Breast epithelium (tissue), 4 donors: Measurements from ENCODE around the gene LBP. TPM values are rescaled to one million over a fixed set of nuclear protein-coding genes. Genes with fewer than 3 reads are reported as not detected.
A peak's percentile ranks its signal among the peaks of the same experiment; 100 is the strongest.

ENCODE experiments used
- DNase-seq, 2 donors: peaks; one replicate each; pipeline ENCODE4 v3.0.0-alpha.2; 2019; ENCODE audit warnings: low spot score in 2 of 2
- H3K27ac ChIP-seq, 2 donors: fragments of 200-600 bp; sonication (generic) in 1 of 2; one replicate each; pipeline ENCODE4 v1.5.1; 2016 to 2019; ENCODE audit warnings: mild to moderate bottlenecking in 1 of 2
- H3K27me3 ChIP-seq, 2 donors: fragments of 200-600 bp; sonication (generic) in 1 of 2; one replicate each; pipeline versions ENCODE4 v1.5.1 to v1.6.0; 2017 to 2019; ENCODE audit warnings: control low read depth in 1 of 2, mild to moderate bottlenecking in 1 of 2
- H3K36me3 ChIP-seq: fragments of 200-600 bp; one replicate; pipeline ENCODE4 v1.5.1; 2019
- H3K4me1 ChIP-seq, 2 donors: fragments of 200-600 bp; sonication (generic); one replicate each; pipeline ENCODE4 v1.5.1; 2016 to 2019; ENCODE audit warnings: control low read depth in 1 of 2
- H3K4me3 ChIP-seq, 3 donors: fragments of 200-600 bp; sonication (generic); 1 replicate in 2 of 3; 2 replicates in 1 of 3; pipeline ENCODE4 v1.5.1; 2016 to 2019; ENCODE audit warnings: mild to moderate bottlenecking in 3 of 3, moderate library complexity in 2 of 3
- H3K9me3 ChIP-seq, 2 donors: fragments of 200-600 bp; sonication (generic) in 1 of 2; one replicate each; pipeline ENCODE4 v1.5.1; 2016 to 2019; ENCODE audit warnings: control low read depth in 1 of 2
- CTCF ChIP-seq, 3 donors: fragments of 450-650 bp; IDR thresholded peaks; one replicate each; pipeline ENCODE4 v1.5.1; 2016 to 2017; ENCODE audit warnings: antibody characterized with exemption in 3 of 3, mild to moderate bottlenecking in 3 of 3, moderate library complexity in 3 of 3
- POLR2A ChIP-seq: fragments of 450-650 bp; IDR thresholded peaks from one replicate; pipeline ENCODE4 v1.6.1; 2016; ENCODE audit warnings: antibody characterized with exemption, mild to moderate bottlenecking, moderate library complexity
- POLR2AphosphoS5 ChIP-seq, 3 donors: sonication (generic); formaldehyde crosslinking; IDR thresholded peaks; one replicate each; pipeline ENCODE4 v1.6.1; 2017; ENCODE audit warnings: antibody characterized with exemption in 3 of 3
- intact Hi-C: fragments of 100-400 bp; cut with DNase I; formaldehyde crosslinking; loops from one replicate; pipeline ENCODE4 v1.15.1; 2023; ENCODE audit warnings: low total_unique reads
- total RNA-seq, 3 donors: library from RNA; depleted of rRNA; stranded (reverse); fragments of >200 nt; gene quantifications; one replicate each; pipeline ENCODE4 v1.1.0, GENCODE V29; 2016

Gene LBP
- total RNA-seq = 10 to 100 TPM in 1 of 3 donors, 1 to 10 TPM in 1, under 1 TPM in 1; 0.73 to 15.0 (median 3.9) TPM

GRCh38 chr20:38346247-38346651 lies at the start of gene LBP:
LBP (plus strand) TSS chr20:38346482; CDS start chr20:38346517, 35 bp downstream.
- Histone ChIP-seq H3K27me3 (no peaks in the 10 kb centered on the region), H3K36me3 (no peaks in the 10 kb centered on the region), H3K4me1 (no peaks in the 10 kb centered on the region), H3K27ac (peak within 1 kb of the TSS in 1 of 2 donors; percentile 32), H3K9me3 (no peaks in the 10 kb centered on the region), H3K4me3 (no peak within 1 kb of the TSS)
- intact Hi-C loops = no loop called here
- DNase-seq = no peak
- TF ChIP-seq POLR2AphosphoS5 (IDR thresholded peaks at IDR 0.05) (no peak), POLR2A (no peak), CTCF (IDR thresholded peaks at IDR 0.05) (no peak)

GRCh38 chr20:38297916-38298674 lies 48.2 kb upstream of the LBP start:
- Histone ChIP-seq H3K4me1 (peaks cover 15 to 20% of the 10 kb centered on the region in 2 donors), H3K27ac (peak overlapping the region; percentile 93 to 98), H3K36me3 (no peaks in the 10 kb centered on the region), H3K27me3 (no peaks in the 10 kb centered on the region), H3K4me3 (no peak overlapping the region), H3K9me3 (no peaks in the 10 kb centered on the region)
- TF ChIP-seq POLR2A (no peak), POLR2AphosphoS5 (IDR thresholded peaks at IDR 0.05) (no peak), CTCF (IDR thresholded peaks at IDR 0.05) (no peak)
- intact Hi-C loops = loop anchor here (10.0 kb wide), 1 partner anchor 63 kb away; no protein-coding TSS in a partner anchor
- DNase-seq = no peak

GRCh38 chr20:38298768-38299288 lies 47.5 kb upstream of the LBP start:
- peaks cover 15 to 20% of the 10 kb centered on the region in 2 donors for H3K4me1 ChIP-seq
- no peaks in the 10 kb centered on the region for H3K36me3 ChIP-seq
- no peak for TF ChIP-seq CTCF (IDR thresholded peaks at IDR 0.05)
- peak; percentile 63 to 95 (median 86) for TF ChIP-seq POLR2AphosphoS5 (IDR thresholded peaks at IDR 0.05)
- H3K27me3 ChIP-seq = no peaks in the 10 kb centered on the region
- no peaks in the 10 kb centered on the region for H3K9me3 ChIP-seq
- H3K27ac ChIP-seq = peak overlapping the region; percentile 93 to 98
- H3K4me3 ChIP-seq = peak overlapping the region in 1 of 3 donors; percentile 33
- DNase-seq = peak; percentile 69 to 87
- intact Hi-C loops = loop anchor here (10.0 kb wide), 1 partner anchor 64 kb away; no protein-coding TSS in a partner anchor

- peaks cover 15 to 20% of the 10 kb centered on the region in 2 donors for H3K4me1 ChIP-seq
- H3K27ac ChIP-seq = peak overlapping the region; percentile 93 to 98
- H3K9me3 ChIP-seq = no peaks in the 10 kb centered on the region
- no peak for TF ChIP-seq POLR2AphosphoS5 (IDR thresholded peaks at IDR 0.05)
- TF ChIP-seq CTCF (IDR thresholded peaks at IDR 0.05) = no peak
- no peak for TF ChIP-seq POLR2A
- intact Hi-C loops = loop anchor here (10.0 kb wide), 1 partner anchor 65 kb away; no protein-coding TSS in a partner anchor
- H3K4me3 ChIP-seq = no peak overlapping the region
- DNase-seq = peak; percentile 70
- no peaks in the 10 kb centered on the region for H3K36me3 ChIP-seq
- no peaks in the 10 kb centered on the region for H3K27me3 ChIP-seq
These were observed 46.3 kb upstream of the LBP start for GRCh38 chr20:38299963-38300362.

GRCh38 chr20:38300438-38300837 lies 45.8 kb upstream of the LBP start:
- H3K4me3 ChIP-seq = no peak overlapping the region
- DNase-seq = no peak
- H3K36me3 ChIP-seq = no peaks in the 10 kb centered on the region
- no peaks in the 10 kb centered on the region for H3K9me3 ChIP-seq
- peaks cover 15 to 20% of the 10 kb centered on the region in 2 donors for H3K4me1 ChIP-seq
- peak overlapping the region; percentile 93 to 98 for H3K27ac ChIP-seq
- intact Hi-C loops = no loop called here
- TF ChIP-seq POLR2AphosphoS5 (IDR thresholded peaks at IDR 0.05) = no peak
- TF ChIP-seq POLR2A = no peak
- no peak for TF ChIP-seq CTCF (IDR thresholded peaks at IDR 0.05)
- no peaks in the 10 kb centered on the region for H3K27me3 ChIP-seq
